H1 (cell line): ENCODE results near the gene FOXL2. TPM values are rescaled to one million over a fixed set of nuclear protein-coding genes. Genes with fewer than 3 reads are reported as not detected.

Source experiments
- CTCF ChIA-PET: fragments of 300-600 bp; sonication (Branson Sonifier 250); formaldehyde crosslinking; loops from one replicate; lab custom pipeline; 2021; ENCODE audit not compliant: partially characterized antibody; lab: Charles Lee
- POLR2A ChIA-PET: fragments of 300-600 bp; sonication (Branson Sonifier 250); formaldehyde crosslinking; loops from one replicate; lab custom pipeline; 2021; ENCODE audit warnings: inconsistent platforms; ENCODE audit not compliant: partially characterized antibody; lab: Charles Lee
- DNase-seq, 2 experiments: peaks; one replicate each; pipeline versions ENCODE4 v3.0.0 to v3.0.0-alpha.2; 2010 to 2022; ENCODE audit warnings: low spot score in 2 of 2, low read depth in 1 of 2, mixed read lengths in 1 of 2
- FAIRE-seq: peaks from 2 replicates; lab custom pipeline; 2011; peaks lifted over from hg19 to GRCh38; lab: Jason Lieb, UNC
- H2AFZ ChIP-seq: 2 replicates; pipeline ENCODE4 v1.8.1; 2012; ENCODE audit warnings: low read length, inconsistent platforms
- H2AK5ac ChIP-seq: 2 replicates; pipeline ENCODE4 v1.6.1; 2013; ENCODE audit warnings: low read depth, low read length
- H2BK120ac ChIP-seq: replicated peaks from 2 replicates; pipeline ENCODE3; 2013; ENCODE audit warnings: low read depth, low read length, inconsistent platforms
- H2BK12ac ChIP-seq: 2 replicates; pipeline ENCODE4 v1.6.1; 2013; ENCODE audit warnings: low read depth, low read length
- H2BK15ac ChIP-seq: 2 replicates; pipeline ENCODE4 v1.6.1; 2013; ENCODE audit warnings: low read length
- H2BK20ac ChIP-seq: 2 replicates; pipeline ENCODE4 v1.6.1; 2013; ENCODE audit warnings: low read length
- H2BK5ac ChIP-seq: 2 replicates; pipeline ENCODE4 v1.6.1; 2013; ENCODE audit warnings: low read depth, low read length
- H3K14ac ChIP-seq: 2 replicates; pipeline ENCODE4 v1.6.1; 2013; ENCODE audit warnings: inconsistent platforms; ENCODE audit not compliant: insufficient read length
- H3K18ac ChIP-seq: 2 replicates; pipeline ENCODE4 v1.6.1; 2013; ENCODE audit warnings: low read length; ENCODE audit errors: extremely low read depth
- H3K23ac ChIP-seq: 2 replicates; pipeline ENCODE4 v1.6.1; 2013; ENCODE audit warnings: inconsistent platforms; ENCODE audit not compliant: insufficient read length
- H3K23me2 ChIP-seq: 2 replicates; pipeline ENCODE4 v1.6.1; 2013; ENCODE audit warnings: low read depth, low read length
- H3K27ac ChIP-seq: 2 replicates; pipeline ENCODE4 v1.6.1; 2011; ENCODE audit warnings: low read depth, low read length, inconsistent platforms
- H3K27me3 ChIP-seq, 4 experiments: replicated peaks in 1 of 4; 1 replicate in 1 of 4; 2 replicates in 3 of 4; pipeline versions ENCODE4 v1.6.1 to v1.8.1; 2011 to 2013; ENCODE audit warnings: low read length in 3 of 4, mild to moderate bottlenecking in 3 of 4, inconsistent platforms in 2 of 4, mixed read lengths in 2 of 4, moderate library complexity in 1 of 4; ENCODE audit not compliant: control insufficient read depth in 3 of 4, insufficient read depth in 3 of 4; ENCODE audit errors: extremely low read depth in 1 of 4
- H3K36me3 ChIP-seq, 4 experiments: 2 replicates each; pipeline versions ENCODE4 v1.6.1 to v1.8.1; 2011 to 2013; ENCODE audit warnings: mild to moderate bottlenecking in 4 of 4, low read length in 3 of 4, moderate library complexity in 2 of 4, control low read depth in 1 of 4, inconsistent platforms in 1 of 4; ENCODE audit not compliant: insufficient read depth in 4 of 4, control insufficient read depth in 2 of 4
- H3K4ac ChIP-seq: replicated peaks from 2 replicates; pipeline ENCODE3; 2013; ENCODE audit warnings: low read length, low read depth, mixed read lengths, inconsistent platforms; ENCODE audit not compliant: insufficient read length
- H3K4me1 ChIP-seq, 4 experiments: replicated peaks in 1 of 4; 1 replicate in 1 of 4; 2 replicates in 3 of 4; pipeline versions ENCODE4 v1.6.1 to v1.8.1; 2011 to 2013; ENCODE audit warnings: low read length in 3 of 4, inconsistent platforms in 2 of 4, mixed read lengths in 1 of 4; ENCODE audit not compliant: insufficient read depth in 4 of 4, control insufficient read depth in 3 of 4
- H3K4me2 ChIP-seq, 2 experiments: 2 replicates each; pipeline versions ENCODE4 v1.6.1 to v1.8.1; 2011 to 2013; ENCODE audit warnings: low read depth in 2 of 2, low read length in 2 of 2, control low read depth in 1 of 2, inconsistent platforms in 1 of 2, mild to moderate bottlenecking in 1 of 2; ENCODE audit not compliant: insufficient read depth in 1 of 2
- H3K4me3 ChIP-seq, 4 experiments: fragments of 200-600, 300-600 bp in 1 of 4; sonication (generic), shearing (Covaris generic), sonication (Bioruptor Twin) in 1 of 4; 2 replicates each; pipeline versions ENCODE4 v1.5.1 to v1.8.1; 2011 to 2016; ENCODE audit warnings: low read length in 4 of 4, low read depth in 3 of 4, control low read depth in 2 of 4, inconsistent platforms in 2 of 4, mild to moderate bottlenecking in 2 of 4, mixed read lengths in 1 of 4, moderate library complexity in 1 of 4; ENCODE audit not compliant: insufficient read depth in 2 of 4; ENCODE audit errors: extremely low read depth in 1 of 4
- H3K56ac ChIP-seq: replicated peaks from 2 replicates; pipeline ENCODE3; 2013; ENCODE audit warnings: low read depth, mild to moderate bottlenecking, mixed read lengths, low read length, inconsistent platforms; ENCODE audit not compliant: insufficient read length
- H3K79me1 ChIP-seq: 2 replicates; pipeline ENCODE4 v1.6.1; 2013; ENCODE audit warnings: low read depth, low read length, control low read depth
- H3K79me2 ChIP-seq, 2 experiments: 2 replicates each; pipeline versions ENCODE4 v1.6.1 to v1.8.1; 2012 to 2013; ENCODE audit warnings: low read length in 2 of 2, mild to moderate bottlenecking in 2 of 2, inconsistent platforms in 1 of 2; ENCODE audit not compliant: insufficient read depth in 2 of 2, control insufficient read depth in 1 of 2
- H3K9ac ChIP-seq, 4 experiments: replicated peaks in 1 of 4; 1 replicate in 1 of 4; 2 replicates in 3 of 4; pipeline versions ENCODE4 v1.6.1 to v1.8.1; 2011 to 2013; ENCODE audit warnings: low read depth in 3 of 4, low read length in 3 of 4, control low read depth in 2 of 4, mild to moderate bottlenecking in 2 of 4, moderate library complexity in 2 of 4, inconsistent platforms in 1 of 4; ENCODE audit errors: extremely low read depth in 1 of 4
- H3K9me3 ChIP-seq, 2 experiments: 2 replicates each; pipeline versions ENCODE4 v1.6.1 to v1.8.1; 2012 to 2013; ENCODE audit warnings: mild to moderate bottlenecking in 2 of 2, moderate library complexity in 2 of 2, control low read depth in 1 of 2, inconsistent platforms in 1 of 2, low read depth in 1 of 2, low read length in 1 of 2, mixed read lengths in 1 of 2; ENCODE audit not compliant: insufficient read depth in 2 of 2
- H4K20me1 ChIP-seq, 2 experiments: replicated peaks in 1 of 2; 2 replicates each; pipeline versions ENCODE3 to v1.8.1; 2011 to 2013; ENCODE audit warnings: inconsistent platforms in 2 of 2, low read length in 2 of 2, mild to moderate bottlenecking in 1 of 2; ENCODE audit not compliant: insufficient read depth in 2 of 2, control insufficient read depth in 1 of 2
- H4K5ac ChIP-seq: 2 replicates; pipeline ENCODE4 v1.6.1; 2013; ENCODE audit warnings: low read length, low read depth, mixed read lengths, inconsistent platforms; ENCODE audit not compliant: insufficient read length
- H4K8ac ChIP-seq: 2 replicates; pipeline ENCODE4 v1.8.0; 2013; ENCODE audit warnings: mild to moderate bottlenecking, moderate library complexity, low read length, inconsistent platforms; ENCODE audit not compliant: insufficient read depth; ENCODE audit errors: extremely low read depth
- H4K91ac ChIP-seq: replicated peaks from 2 replicates; pipeline ENCODE3; 2013; ENCODE audit warnings: low read length, mixed read lengths, inconsistent platforms; ENCODE audit not compliant: insufficient read length
- JUND ChIP-seq: IDR thresholded peaks from 2 replicates; pipeline ENCODE4 v1.6.1; 2011; ENCODE audit warnings: mild to moderate bottlenecking, improper control_type of control experiment, low read length
- PHF8 ChIP-seq: fragments of 200-600 bp; sonication (generic); conservative IDR thresholded peaks from 2 replicates; pipeline ENCODE4 v1.7.1; 2012; ENCODE audit warnings: low read depth, mild to moderate bottlenecking, inconsistent platforms, low read length, moderate library complexity
- RNF2 ChIP-seq: fragments of 200-900, 300-1000 bp; sonication (generic); IDR thresholded peaks from 2 replicates; pipeline ENCODE4 v1.7.1; 2016; ENCODE audit warnings: borderline replicate concordance, low read depth, mild to moderate bottlenecking, antibody characterized with exemption, low read length; ENCODE audit not compliant: poor library complexity, severe bottlenecking; ENCODE audit errors: missing control alignments
- ZNF274 ChIP-seq: IDR thresholded peaks from 2 replicates; pipeline ENCODE4 v1.7.0; 2012; ENCODE audit warnings: low read length, borderline replicate concordance; ENCODE audit errors: extremely low read depth
- WGBS, 2 experiments: shearing (Covaris generic) in 1 of 2; methylation state at CpG; one replicate each; pipeline versions ENCODE4 v1.1.6 to v1.1.7; 2013 to 2015; ENCODE audit warnings: low lambda C conversion rate in 2 of 2, mixed read lengths in 2 of 2, inconsistent platforms in 1 of 2, low coverage in 1 of 2, missing lambda C conversion rate in 1 of 2; ENCODE audit not compliant: insufficient replicate concordance in 2 of 2, insufficient coverage in 1 of 2, insufficient read length in 1 of 2; ENCODE audit errors: extremely low coverage in 1 of 2, missing lambda C conversion rate in 1 of 2; 5-methylcytosine and 5-hydroxymethylcytosine counted together
- polyA plus RNA-seq, 7 experiments: library from polyadenylated mRNA; depleted of rRNA in 3 of 7; stranded (reverse) in 5 of 7; unstranded in 2 of 7; fragments of >200 nt in 5 of 7; fragments of 200-250 nt in 2 of 7; gene quantifications; 1 replicate in 5 of 7; 2 replicates in 1 of 7; 4 replicates in 1 of 7; pipeline versions ENCODE4 v1.2.1 to v1.2.3, GENCODE V29; 2011 to 2013; ENCODE audit warnings: missing spikeins in 2 of 7, mixed read lengths in 2 of 7
- total RNA-seq: library from RNA; stranded (reverse); fragmentation: NEBNext Ultra II Directional; extraction: Animal tissue kit (Norgen Biotek cat#: 25700); gene quantifications from 2 replicates; pipeline ENCODE4 v1.2.1, GENCODE V29; 2021
- TF ChIP-seq, protein P1 (sequence below): IDR thresholded peaks from 2 replicates; pipeline ENCODE4 v1.6.1; 2012; ENCODE audit warnings: low read length, inconsistent platforms

FOXL2 gene
- total and polyA plus RNA-seq, 2 of the 8 experiments (the other 6 are each of a cell fraction or from before 2014, with no cell fraction given): 0.59 to 2.4 TPM

DNA sequence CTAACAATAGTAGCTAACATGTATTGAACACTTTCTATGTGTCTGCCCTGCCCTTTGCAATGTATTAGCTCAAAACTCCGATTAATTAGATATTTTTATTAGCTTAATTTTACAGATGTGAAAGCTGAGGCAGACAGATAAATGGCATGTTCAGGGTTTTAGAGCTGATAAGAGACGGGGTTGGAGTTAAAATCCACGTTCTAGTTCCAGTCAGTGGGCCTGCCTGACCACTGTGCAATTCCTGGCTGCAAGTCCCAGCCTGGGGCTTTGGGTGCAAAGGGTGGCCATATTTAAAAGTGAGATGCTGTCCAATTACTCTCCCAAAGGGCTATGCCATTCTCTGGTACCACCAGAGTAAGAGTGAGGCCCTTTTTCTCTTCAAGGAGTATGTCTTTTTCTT lies 33.2 kb downstream of the FOXL2 start:
- Histone ChIP-seq H3K9ac (no peak overlapping the region), H4K8ac (no peak overlapping the region), H3K79me2 (no peaks in the 10 kb centered on the region), H3K27me3 (no peaks in the 10 kb centered on the region), H2BK20ac (no peak overlapping the region), H2AFZ (no peak overlapping the region), H3K36me3 (no peaks in the 10 kb centered on the region), H3K79me1 (no peaks in the 10 kb centered on the region), H2BK12ac (no peak overlapping the region), H2BK120ac (no peak overlapping the region), H3K23me2 (peaks cover 3% of the 10 kb centered on the region; the same call in 1 of the 2 replicates), H3K14ac (no peak overlapping the region), H4K20me1 (no peaks in the 10 kb centered on the region), H4K91ac (no peak overlapping the region), H3K4me1 (peaks cover 0 to 4% (median under 1%) of the 10 kb centered on the region in 4 experiments; a peak in 2 of 7 replicates), H4K5ac (no peak overlapping the region), H3K56ac (no peak overlapping the region), H2BK15ac (no peak overlapping the region), H3K4ac (no peak overlapping the region), H3K4me3 (no peak overlapping the region), H3K4me2 (no peak overlapping the region), H2AK5ac (no peak overlapping the region), H3K18ac (no peak overlapping the region), H3K27ac (no peak overlapping the region), H3K9me3 (no peaks in the 10 kb centered on the region), H2BK5ac (no peak overlapping the region), H3K23ac (no peak overlapping the region)
- no peak for DNase-seq
- POLR2A ChIA-PET: no interaction called here
- no peak for FAIRE-seq
- CTCF ChIA-PET: interaction anchor here (0.6 to 15.4 kb wide), 14 partner anchors 10 to 1722 kb away, joined by 3 to 322 read pairs (median 4); no protein-coding TSS in a partner anchor
- WGBS, 2 experiments: 88% methylated on average over 3 of the region's 3 CpGs; no CpG with 5 or more reads in 1 of the 2 experiments
- TF ChIP-seq ZNF274 (no peak), JUND (no peak), RNF2 (no peak), PHF8 (no peak)
- TF ChIP-seq, protein P1, sequence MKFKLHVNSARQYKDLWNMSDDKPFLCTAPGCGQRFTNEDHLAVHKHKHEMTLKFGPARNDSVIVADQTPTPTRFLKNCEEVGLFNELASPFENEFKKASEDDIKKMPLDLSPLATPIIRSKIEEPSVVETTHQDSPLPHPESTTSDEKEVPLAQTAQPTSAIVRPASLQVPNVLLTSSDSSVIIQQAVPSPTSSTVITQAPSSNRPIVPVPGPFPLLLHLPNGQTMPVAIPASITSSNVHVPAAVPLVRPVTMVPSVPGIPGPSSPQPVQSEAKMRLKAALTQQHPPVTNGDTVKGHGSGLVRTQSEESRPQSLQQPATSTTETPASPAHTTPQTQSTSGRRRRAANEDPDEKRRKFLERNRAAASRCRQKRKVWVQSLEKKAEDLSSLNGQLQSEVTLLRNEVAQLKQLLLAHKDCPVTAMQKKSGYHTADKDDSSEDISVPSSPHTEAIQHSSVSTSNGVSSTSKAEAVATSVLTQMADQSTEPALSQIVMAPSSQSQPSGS: no peak
